HL-60 (cell line): ENCODE measurements around the gene FAM219B.

Experiments
- SPI1 ChIP-seq: IDR thresholded peaks from 2 replicates; pipeline ENCODE4 v1.6.1; 2012; ENCODE audit warnings: low read depth, mild to moderate bottlenecking, borderline replicate concordance
- TF ChIP-seq, protein P1 (sequence below): IDR thresholded peaks from 2 replicates; pipeline ENCODE4 v1.6.1; 2012; ENCODE audit warnings: low read depth; ENCODE audit not compliant: insufficient replicate concordance
- TF ChIP-seq, protein P2 (sequence below): IDR thresholded peaks from one replicate; pipeline ENCODE4 v1.5.1; 2011; ENCODE audit warnings: low read length, control low read depth, inconsistent platforms; ENCODE audit not compliant: insufficient read depth

DNA sequence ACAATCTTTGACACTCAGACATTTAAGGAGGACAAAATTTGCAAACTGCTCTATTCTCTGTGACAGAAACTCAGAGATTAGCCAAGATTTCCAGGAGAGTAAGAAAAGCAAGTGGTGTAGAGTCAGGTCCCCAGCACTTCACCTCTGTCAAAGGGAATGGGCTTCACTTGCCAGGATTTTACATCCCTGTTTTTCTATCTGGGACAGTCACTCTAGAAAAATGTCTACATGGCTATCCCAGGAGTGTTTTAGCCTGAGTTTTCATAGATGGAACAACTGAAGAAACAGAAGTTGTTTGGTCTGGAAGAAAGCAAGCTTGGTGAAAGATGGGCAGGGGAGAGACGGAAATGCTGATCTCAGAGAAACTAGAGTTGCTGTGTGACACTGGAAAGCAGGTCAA is 3.0 kb downstream of the FAM219B start:
- TF ChIP-seq, protein P1, sequence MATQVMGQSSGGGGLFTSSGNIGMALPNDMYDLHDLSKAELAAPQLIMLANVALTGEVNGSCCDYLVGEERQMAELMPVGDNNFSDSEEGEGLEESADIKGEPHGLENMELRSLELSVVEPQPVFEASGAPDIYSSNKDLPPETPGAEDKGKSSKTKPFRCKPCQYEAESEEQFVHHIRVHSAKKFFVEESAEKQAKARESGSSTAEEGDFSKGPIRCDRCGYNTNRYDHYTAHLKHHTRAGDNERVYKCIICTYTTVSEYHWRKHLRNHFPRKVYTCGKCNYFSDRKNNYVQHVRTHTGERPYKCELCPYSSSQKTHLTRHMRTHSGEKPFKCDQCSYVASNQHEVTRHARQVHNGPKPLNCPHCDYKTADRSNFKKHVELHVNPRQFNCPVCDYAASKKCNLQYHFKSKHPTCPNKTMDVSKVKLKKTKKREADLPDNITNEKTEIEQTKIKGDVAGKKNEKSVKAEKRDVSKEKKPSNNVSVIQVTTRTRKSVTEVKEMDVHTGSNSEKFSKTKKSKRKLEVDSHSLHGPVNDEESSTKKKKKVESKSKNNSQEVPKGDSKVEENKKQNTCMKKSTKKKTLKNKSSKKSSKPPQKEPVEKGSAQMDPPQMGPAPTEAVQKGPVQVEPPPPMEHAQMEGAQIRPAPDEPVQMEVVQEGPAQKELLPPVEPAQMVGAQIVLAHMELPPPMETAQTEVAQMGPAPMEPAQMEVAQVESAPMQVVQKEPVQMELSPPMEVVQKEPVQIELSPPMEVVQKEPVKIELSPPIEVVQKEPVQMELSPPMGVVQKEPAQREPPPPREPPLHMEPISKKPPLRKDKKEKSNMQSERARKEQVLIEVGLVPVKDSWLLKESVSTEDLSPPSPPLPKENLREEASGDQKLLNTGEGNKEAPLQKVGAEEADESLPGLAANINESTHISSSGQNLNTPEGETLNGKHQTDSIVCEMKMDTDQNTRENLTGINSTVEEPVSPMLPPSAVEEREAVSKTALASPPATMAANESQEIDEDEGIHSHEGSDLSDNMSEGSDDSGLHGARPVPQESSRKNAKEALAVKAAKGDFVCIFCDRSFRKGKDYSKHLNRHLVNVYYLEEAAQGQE, result no peak
- TF ChIP-seq, protein P2, sequence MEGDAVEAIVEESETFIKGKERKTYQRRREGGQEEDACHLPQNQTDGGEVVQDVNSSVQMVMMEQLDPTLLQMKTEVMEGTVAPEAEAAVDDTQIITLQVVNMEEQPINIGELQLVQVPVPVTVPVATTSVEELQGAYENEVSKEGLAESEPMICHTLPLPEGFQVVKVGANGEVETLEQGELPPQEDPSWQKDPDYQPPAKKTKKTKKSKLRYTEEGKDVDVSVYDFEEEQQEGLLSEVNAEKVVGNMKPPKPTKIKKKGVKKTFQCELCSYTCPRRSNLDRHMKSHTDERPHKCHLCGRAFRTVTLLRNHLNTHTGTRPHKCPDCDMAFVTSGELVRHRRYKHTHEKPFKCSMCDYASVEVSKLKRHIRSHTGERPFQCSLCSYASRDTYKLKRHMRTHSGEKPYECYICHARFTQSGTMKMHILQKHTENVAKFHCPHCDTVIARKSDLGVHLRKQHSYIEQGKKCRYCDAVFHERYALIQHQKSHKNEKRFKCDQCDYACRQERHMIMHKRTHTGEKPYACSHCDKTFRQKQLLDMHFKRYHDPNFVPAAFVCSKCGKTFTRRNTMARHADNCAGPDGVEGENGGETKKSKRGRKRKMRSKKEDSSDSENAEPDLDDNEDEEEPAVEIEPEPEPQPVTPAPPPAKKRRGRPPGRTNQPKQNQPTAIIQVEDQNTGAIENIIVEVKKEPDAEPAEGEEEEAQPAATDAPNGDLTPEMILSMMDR, result no peak
- TF ChIP-seq SPI1, result no peak
